ENCODE results near the gene ZNF425.

Gene ZNF425

DNA sequence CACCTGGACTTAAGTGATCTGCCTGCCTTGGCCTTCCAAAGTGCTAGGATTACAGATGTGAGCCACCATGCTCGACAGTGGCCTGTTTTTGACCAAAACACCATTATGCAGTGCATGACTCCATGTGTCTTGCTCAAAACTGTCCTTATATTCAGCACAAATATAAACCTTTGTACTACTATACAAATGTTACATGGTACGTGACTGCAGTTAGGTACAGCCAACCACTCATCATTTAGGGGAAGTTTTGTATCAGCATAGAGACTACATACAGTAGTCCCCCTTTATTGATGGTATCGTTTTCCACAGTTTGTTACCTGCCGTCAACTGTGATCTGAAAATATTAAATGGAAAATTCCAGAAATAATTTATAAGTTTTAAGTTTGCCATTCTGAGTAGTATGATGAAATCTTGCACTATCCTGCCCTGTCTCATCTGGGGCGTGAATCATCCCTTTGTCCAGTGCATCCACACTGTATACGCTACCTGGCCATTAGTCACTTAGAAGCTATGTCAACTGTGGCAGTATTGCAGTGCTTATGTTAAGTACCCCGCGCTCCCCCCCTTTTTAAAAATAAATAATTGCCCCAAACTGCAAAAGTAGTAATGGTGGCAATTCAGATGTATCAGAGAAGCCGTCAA, 45.9 kb upstream of the ZNF425 start:
- Histone ChIP-seq H2AFZ (ENCODE audit: low read length) (no peak overlapping the region), H3K9me2 (replicated peaks; ENCODE audit: low read depth, low read length) (no peaks in the 10 kb centered on the region), H3K79me2 (ENCODE audit: insufficient read depth, low read length) (no peaks in the 10 kb centered on the region), H3K4me3 (ENCODE audit: low read length, poor library complexity, severe bottlenecking) (no peak overlapping the region), H3K9me3 (ENCODE audit: insufficient read depth, low read depth, low read length) (no peaks in the 10 kb centered on the region), H3K4me2 (ENCODE audit: low read depth, low read length, poor library complexity, severe bottlenecking) (no peak overlapping the region), H3K36me3 (ENCODE audit: insufficient read depth, low read length) (peaks cover 48% of the 10 kb centered on the region; the same call in 1 of the 2 replicates), H3K27me3 (ENCODE audit: insufficient read depth, low read length, poor library complexity, severe bottlenecking) (no peaks in the 10 kb centered on the region), H3K9ac (ENCODE audit: low read depth, low read length, poor library complexity, severe bottlenecking) (no peak overlapping the region), H3K4me1 (ENCODE audit: insufficient read depth, low read length, poor library complexity, severe bottlenecking) (no peaks in the 10 kb centered on the region), H3F3A (ENCODE audit: low read depth) (no peaks in the 10 kb centered on the region), H4K20me1 (ENCODE audit: insufficient read depth, low read length, poor library complexity, severe bottlenecking) (no peaks in the 10 kb centered on the region)
- TF ChIP-seq, protein P1, sequence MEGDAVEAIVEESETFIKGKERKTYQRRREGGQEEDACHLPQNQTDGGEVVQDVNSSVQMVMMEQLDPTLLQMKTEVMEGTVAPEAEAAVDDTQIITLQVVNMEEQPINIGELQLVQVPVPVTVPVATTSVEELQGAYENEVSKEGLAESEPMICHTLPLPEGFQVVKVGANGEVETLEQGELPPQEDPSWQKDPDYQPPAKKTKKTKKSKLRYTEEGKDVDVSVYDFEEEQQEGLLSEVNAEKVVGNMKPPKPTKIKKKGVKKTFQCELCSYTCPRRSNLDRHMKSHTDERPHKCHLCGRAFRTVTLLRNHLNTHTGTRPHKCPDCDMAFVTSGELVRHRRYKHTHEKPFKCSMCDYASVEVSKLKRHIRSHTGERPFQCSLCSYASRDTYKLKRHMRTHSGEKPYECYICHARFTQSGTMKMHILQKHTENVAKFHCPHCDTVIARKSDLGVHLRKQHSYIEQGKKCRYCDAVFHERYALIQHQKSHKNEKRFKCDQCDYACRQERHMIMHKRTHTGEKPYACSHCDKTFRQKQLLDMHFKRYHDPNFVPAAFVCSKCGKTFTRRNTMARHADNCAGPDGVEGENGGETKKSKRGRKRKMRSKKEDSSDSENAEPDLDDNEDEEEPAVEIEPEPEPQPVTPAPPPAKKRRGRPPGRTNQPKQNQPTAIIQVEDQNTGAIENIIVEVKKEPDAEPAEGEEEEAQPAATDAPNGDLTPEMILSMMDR (conservative IDR thresholded peaks at IDR 0.05; ENCODE audit: low read length) = no peak
- no peak for TF ChIP-seq EZH2phosphoT487 (IDR thresholded peaks at IDR 0.05; ENCODE audit: borderline replicate concordance)

DNA sequence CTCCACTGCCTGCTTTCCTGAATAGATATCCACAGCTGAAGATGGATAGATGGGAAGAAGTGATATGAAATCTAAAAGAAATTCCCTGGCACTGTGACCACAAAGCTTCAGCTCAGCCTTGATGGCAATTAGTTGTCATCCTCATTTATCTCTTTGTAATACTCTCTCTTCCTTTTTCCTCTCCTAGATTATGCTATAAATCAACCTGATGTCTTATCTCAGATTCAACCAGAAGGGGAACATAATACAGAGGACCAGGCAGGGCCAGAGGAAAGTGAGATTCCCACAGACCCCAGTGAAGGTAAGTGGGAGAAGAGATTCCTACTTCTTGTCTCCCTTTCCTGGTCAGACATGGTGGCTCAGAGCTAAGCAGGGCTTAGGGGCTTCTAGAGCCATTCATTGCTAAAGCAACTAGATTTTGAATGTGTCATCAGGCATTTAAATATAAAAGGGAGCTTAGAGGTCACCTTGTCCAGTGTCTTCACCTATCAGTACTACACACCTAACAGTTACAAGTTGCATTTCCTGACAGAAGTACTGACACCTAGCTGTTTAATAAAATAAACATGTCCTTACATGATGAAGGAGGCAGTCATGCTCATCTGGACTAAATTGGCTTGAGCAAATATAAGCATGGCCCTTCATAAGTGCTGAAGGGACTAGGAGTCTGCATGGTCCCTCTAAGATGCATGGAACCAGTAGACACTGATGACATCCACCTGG, 40.7 kb upstream of the ZNF425 start:
- Histone ChIP-seq H4K20me1 (ENCODE audit: insufficient read depth, low read length, poor library complexity, severe bottlenecking) (no peaks in the 10 kb centered on the region), H3K79me2 (ENCODE audit: insufficient read depth, low read length) (no peaks in the 10 kb centered on the region), H3K4me1 (ENCODE audit: insufficient read depth, low read length, poor library complexity, severe bottlenecking) (no peaks in the 10 kb centered on the region), H3K36me3 (ENCODE audit: insufficient read depth, low read length) (peaks cover 56% of the 10 kb centered on the region; the same call in 1 of the 2 replicates), H3K9me2 (replicated peaks; ENCODE audit: low read depth, low read length) (no peaks in the 10 kb centered on the region), H2AFZ (ENCODE audit: low read length) (no peak overlapping the region), H3K4me2 (ENCODE audit: low read depth, low read length, poor library complexity, severe bottlenecking) (no peak overlapping the region), H3K27me3 (ENCODE audit: insufficient read depth, low read length, poor library complexity, severe bottlenecking) (no peaks in the 10 kb centered on the region), H3F3A (ENCODE audit: low read depth) (no peaks in the 10 kb centered on the region), H3K9ac (ENCODE audit: low read depth, low read length, poor library complexity, severe bottlenecking) (no peak overlapping the region), H3K9me3 (ENCODE audit: insufficient read depth, low read depth, low read length) (no peaks in the 10 kb centered on the region), H3K4me3 (ENCODE audit: low read length, poor library complexity, severe bottlenecking) (no peak overlapping the region)
- TF ChIP-seq EZH2phosphoT487 (IDR thresholded peaks at IDR 0.05; ENCODE audit: borderline replicate concordance) = no peak
- TF ChIP-seq, protein P1 (conservative IDR thresholded peaks at IDR 0.05; ENCODE audit: low read length) = no peak

DNA sequence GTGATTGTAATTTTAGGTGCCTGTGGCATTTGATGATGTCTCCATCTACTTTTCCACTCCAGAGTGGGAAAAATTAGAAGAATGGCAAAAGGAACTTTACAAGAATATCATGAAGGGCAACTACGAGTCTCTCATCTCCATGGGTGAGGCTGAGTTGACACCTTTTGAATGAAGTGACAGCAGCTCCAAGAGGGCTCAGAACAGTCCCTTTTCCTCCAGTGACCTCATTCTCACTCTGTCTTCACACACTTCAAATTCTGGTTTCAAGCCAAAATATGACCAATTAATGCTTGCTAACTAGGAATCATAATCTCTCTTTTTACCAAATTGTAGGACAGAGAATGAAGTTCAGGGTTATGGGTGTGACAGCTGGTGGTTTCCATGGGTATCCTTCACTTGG, 40.0 kb upstream of the ZNF425 start:
- Histone ChIP-seq H4K20me1 (ENCODE audit: insufficient read depth, low read length, poor library complexity, severe bottlenecking) (no peaks in the 10 kb centered on the region), H3K79me2 (ENCODE audit: insufficient read depth, low read length) (no peaks in the 10 kb centered on the region), H3K9me3 (ENCODE audit: insufficient read depth, low read depth, low read length) (no peaks in the 10 kb centered on the region), H3K9ac (ENCODE audit: low read depth, low read length, poor library complexity, severe bottlenecking) (no peak overlapping the region), H3K27me3 (ENCODE audit: insufficient read depth, low read length, poor library complexity, severe bottlenecking) (no peaks in the 10 kb centered on the region), H2AFZ (ENCODE audit: low read length) (no peak overlapping the region), H3F3A (ENCODE audit: low read depth) (no peaks in the 10 kb centered on the region), H3K4me3 (ENCODE audit: low read length, poor library complexity, severe bottlenecking) (no peak overlapping the region), H3K9me2 (replicated peaks; ENCODE audit: low read depth, low read length) (no peaks in the 10 kb centered on the region), H3K4me1 (ENCODE audit: insufficient read depth, low read length, poor library complexity, severe bottlenecking) (no peaks in the 10 kb centered on the region), H3K4me2 (ENCODE audit: low read depth, low read length, poor library complexity, severe bottlenecking) (no peak overlapping the region), H3K36me3 (ENCODE audit: insufficient read depth, low read length) (peaks cover 61% of the 10 kb centered on the region; the same call in 1 of the 2 replicates)
- TF ChIP-seq, protein P1 (conservative IDR thresholded peaks at IDR 0.05; ENCODE audit: low read length) = no peak
- TF ChIP-seq EZH2phosphoT487 (IDR thresholded peaks at IDR 0.05; ENCODE audit: borderline replicate concordance) = no peak
